NCI-H1694 treated with DMSO at 0.1 percent for 48 hours (cell line): ENCODE measurements around the gene KCNMB2.
"Not testable (repeated sequence)": the region's sequence is repeated elsewhere in the genome, so short reads cannot be mapped to it uniquely, and the experiment has no call there.

Experiments used
- DNase-seq: peaks from one replicate; lab custom pipeline; 2025; lab: John Stamatoyannopoulos, UW

The KCNMB2 gene

GRCh38 chr3:178519701-178520100 lies 16.5 kb upstream of the KCNMB2 start:
- no peak for DNase-seq

DNA sequence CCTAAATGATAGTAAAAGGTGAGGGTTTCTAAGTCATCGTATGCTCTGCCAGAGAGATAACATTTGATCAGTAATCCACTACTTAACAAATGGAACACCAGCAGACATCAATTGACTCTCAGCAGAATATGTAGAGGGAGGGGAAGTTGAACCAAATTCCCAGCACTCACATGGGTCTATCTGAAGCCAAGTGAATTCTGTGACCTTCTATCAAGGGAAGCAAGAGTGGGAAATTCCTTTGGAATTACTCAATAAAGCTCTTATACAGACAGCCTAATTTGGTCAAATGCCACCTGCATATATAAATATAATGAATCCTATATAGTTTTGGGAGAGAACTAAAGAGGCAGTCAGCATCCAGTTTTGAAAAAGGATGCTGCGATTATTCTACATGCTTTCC lies 15.8 kb upstream of the KCNMB2 start:
- DNase-seq = no peak

DNA sequence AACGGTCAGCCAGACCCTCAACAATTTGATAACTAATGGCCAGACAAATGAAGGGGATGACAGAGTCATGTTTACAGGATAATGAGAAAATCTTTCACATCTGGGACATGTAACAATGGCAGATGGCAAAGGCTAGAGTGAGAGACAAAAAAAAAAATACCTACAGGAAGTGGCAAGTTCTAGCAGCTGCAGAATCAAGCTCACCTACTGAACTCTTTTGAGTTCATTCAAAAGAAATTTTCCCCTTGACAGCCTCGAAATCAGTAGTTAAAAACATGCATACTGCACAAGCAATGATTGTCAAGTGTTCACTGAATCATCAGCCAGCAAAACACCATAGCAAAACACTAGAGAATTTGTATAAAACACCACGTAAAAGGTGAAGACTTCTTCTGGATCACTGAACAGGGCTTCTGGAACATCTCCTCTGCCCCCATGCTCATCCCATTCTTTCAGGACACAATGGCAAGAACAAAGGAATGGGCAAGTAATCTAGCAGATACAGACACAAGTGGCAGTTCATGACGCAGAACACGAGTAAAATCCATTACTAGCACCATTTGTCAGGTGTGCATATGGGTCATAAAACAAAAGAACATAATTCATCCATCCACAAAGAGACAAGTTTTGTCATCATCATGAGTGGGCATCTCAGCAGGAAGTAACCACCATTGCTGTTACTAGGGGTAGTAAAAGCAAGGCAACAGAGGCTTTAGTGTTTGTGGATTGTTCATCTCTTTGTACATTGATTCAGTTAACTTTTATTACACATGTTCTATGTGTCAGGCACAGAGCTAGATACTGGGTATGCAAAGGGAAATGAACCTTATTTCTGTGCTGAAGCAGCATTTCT lies 13.8 kb upstream of the KCNMB2 start:
- no peak for DNase-seq

DNA sequence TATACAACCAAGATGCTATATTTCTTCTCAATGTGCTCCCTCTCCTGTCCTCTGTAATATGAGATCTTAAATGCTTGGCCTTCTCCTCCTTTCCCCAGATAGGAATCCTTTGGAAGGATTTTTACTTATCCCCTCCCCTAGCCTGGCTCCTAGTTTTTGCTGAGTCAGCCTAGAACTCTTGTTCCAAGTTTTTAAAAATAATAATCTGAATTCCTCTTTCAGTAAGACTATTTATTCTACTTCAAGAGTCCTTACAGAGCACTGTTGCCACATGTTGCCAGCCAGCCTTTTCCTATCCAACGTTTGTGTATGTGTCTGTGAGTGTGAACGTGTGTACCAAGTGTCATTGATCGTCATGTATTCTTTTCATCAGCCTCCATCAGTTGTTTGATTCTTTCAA lies 11.0 kb upstream of the KCNMB2 start:
- no peak for DNase-seq

DNA sequence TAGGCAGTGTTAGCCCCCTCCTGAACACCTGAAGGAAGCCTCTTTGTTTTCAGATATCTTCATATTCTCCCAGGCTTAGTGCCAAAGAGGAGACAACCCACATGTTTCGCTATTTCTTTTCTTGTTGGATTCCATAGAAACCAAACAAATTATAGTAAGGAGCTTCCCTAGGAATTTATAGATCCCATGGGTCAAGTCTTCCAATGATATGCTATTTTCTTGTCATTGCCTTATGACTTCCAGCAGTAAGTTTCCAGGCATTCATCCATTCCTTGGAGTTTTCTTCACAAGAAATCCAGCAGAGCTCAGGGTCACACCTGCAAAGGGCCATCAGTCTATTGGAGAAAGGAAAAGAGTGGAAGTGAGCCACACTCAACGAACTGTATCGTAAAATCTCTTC lies 9.9 kb upstream of the KCNMB2 start:
- DNase-seq = no peak

GRCh38 chr3:178527981-178528380 lies 8.3 kb upstream of the KCNMB2 start:
- no peak for DNase-seq

- DNase-seq = no peak
Observed at GRCh38 chr3:178529606-178530225, 6.5 kb upstream of the KCNMB2 start.

GRCh38 chr3:178532476-178532875 lies 3.8 kb upstream of the KCNMB2 start:
- DNase-seq = no peak

DNA sequence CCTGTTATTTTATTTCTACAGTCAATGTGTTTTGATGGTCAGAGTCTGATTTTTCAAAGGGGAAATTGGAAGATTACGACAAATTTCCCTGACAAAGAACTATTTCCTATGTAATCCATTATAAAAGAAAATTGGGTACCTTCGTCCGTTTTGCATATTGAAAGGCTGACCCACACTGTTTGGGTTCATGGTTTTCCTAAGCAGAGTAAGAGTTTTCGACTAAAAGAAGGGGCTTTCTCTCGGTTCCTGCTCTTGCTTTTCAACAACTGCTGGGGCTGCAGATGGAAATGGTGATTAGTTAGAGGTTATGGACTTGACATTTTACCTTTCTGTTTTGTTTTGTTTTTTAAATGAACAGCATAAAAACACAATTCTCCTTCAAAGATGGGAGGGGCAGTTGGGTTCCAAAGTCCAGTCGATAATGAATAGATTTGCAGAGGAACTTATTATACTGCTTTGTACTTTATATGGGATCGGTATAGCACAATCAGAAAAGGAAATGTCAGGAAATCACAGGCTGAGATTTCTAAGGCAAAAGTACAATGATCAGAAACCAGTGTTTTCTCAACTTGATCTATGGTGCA lies 978 bp downstream of the KCNMB2 start:
- DNase-seq = peak; percentile 17

- no peak for DNase-seq
Observed at GRCh38 chr3:178538056-178538455, 1.8 kb downstream of the KCNMB2 start.

DNA sequence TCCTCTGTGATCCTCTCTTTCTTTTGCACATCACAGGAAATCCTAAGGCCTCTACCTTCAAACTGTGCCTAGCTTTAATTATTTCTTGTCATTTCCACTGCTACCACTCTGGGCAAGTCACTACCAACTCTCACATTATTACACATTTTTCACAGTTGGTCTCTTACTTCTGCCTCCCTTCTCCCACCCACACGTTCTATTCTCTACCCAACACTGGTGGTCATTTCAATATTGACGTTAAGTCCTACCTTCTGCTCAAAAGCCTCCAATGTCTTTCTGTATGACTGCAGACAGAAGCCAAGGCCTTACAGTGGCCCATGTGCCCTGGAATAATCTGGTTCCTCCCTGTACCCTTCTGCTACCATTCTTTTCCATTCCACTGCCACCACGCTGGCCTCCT lies 3.9 kb downstream of the KCNMB2 start:
- no peak for DNase-seq

DNA sequence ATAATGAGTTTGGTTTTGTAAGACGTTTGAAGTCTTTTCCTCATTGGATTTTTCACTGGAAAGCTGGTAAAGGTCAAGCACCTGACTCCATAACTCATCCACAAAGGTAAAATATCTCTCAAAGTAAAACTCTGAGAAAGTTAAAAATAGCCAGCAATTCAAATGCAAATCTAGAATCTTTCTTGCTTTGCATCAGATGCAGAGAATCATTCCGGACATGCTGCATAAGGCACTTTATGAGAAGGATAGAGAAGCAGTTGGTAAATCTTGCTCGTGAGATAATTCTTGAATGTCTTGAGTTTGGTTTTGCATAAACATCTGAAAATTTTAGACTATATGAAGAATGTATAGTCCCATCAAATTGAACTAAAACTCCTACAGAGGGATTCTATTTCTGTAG lies 9.1 kb downstream of the KCNMB2 start:
- DNase-seq = no peak

DNA sequence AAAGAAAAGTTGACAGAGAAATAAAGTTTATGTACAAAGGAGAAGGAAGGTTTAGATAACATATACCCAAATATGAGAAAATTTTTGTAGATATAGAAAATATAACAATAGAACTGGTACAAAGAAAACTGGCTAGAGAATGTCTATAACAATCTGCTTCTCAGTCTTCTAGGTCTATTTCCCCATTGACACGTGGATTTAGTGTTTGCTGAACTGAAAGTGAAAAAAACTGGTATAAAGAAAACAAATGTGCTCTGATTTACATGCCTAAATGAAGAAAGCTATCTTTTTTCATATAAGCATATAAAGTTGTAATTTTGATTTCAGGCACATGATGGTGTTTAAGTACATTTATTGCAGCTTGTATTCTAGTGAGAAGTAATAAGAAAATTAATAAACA lies 9.8 kb downstream of the KCNMB2 start:
- DNase-seq = no peak

DNA sequence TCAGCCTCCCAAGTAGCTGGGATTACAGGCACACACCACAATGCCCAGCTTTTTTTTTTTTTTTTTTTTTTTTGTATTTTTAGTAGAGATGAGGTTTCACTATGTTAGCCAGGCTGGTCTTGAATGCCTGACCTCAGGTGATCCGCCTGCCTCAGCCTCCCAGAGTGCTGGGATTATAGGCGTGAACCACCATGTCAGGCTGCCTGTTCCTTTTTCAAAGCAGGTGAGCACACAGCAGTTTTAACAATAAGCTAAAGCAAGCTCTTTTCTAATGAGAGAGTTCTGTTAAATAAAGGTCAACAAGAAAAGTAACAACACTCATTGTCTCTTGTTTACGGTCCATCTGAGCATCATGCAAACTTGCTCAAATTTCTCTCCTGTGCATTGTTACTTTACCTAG lies 13.2 kb downstream of the KCNMB2 start:
- DNase-seq = not testable (repeated sequence)

DNA sequence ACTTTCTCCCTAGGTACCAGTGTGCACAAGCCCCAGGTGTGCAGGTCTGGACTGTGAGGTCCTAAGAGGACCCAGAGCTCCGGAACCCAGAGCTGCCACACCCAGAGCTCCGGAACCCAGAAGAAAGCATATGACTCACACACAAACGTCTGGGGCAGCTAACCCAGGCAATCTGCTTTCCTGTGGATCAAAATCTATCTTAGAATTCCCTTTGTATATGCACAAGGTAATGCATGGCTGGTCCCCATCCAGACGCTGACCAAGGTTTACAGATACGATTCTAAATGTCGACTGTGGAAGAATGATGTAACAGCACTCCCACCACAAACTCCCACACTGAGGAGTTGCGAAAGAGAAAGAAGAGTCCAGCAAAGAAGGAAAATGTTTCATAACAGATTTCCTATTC lies 15.7 kb downstream of the KCNMB2 start:
- no peak for DNase-seq

DNA sequence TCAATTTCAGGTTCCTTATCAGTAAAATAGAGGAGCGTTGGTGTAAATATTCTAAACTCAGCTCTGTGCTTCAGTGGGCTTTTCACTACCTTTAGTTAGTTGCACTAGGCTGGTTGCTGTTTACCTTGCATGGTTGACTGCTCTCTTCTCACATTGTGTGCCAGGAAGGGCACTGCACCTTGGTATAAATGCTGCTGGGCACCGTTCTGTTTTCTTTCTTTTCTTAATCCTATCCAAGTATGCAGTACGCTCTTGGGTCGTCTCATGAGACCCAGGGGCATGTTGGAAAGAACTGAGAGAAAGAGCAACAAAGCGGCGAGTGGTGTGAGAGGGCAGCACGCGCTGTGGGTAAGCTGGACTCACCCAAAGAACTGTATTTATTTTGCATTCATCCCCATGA lies 22.4 kb downstream of the KCNMB2 start:
- DNase-seq = peak; percentile 22

DNA sequence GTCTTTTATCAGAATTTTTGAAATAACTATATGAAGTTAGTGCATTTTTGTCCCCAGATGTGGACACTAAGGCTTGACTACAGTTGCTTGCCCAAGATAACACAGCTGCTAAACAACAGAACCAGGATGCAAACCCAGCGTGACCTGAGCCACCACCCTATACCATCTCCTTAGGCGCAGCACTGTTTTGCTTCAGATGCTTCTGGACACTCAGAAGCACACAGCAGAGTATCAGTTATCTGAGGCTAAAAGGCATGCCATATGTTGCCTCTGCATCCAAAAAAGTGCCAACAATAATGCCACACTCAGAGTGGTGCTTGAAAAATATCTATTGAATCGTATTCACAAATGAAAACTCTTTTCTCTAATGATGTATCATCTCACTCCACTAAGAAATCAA lies 24.5 kb downstream of the KCNMB2 start:
- no peak for DNase-seq

DNA sequence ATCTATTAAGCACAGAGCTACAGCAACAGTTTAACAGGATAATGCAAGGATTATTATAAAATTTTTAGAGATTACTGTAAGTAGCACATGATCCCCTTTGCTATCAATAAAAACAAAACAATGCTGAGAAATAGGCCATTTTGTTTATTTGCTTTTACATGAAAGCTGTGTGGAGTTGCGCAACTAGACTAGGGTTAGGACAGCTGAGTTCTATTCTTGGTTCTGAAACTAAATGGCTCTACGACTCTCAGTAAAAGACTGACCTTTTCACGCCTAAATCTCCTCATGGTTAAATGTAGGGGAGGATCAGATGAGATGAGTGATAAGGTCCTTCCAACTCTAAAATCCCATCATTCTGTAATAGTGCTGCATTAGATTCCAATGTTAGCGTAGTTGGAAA lies 25.0 kb downstream of the KCNMB2 start:
- no peak for DNase-seq

- DNase-seq = no peak
Observed at GRCh38 chr3:178562143-178562946, 26.1 kb downstream of the KCNMB2 start.

DNA sequence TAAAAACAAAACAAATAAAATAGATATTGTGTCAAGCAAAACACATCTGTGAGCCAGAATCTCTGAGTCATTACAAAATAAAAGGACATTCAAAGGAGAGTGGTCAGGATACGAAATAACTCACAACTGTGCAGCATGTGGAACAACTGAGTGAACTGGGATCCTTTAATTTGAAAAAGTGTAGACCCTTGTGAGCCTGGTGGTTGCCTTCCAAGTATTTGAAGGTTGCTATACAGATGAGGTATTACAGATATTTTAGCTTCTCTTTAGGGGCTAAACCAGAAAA lies 26.7 kb downstream of the KCNMB2 start:
- no peak for DNase-seq

GRCh38 chr3:178567611-178568010 lies 31.4 kb downstream of the KCNMB2 start:
- no peak for DNase-seq

DNA sequence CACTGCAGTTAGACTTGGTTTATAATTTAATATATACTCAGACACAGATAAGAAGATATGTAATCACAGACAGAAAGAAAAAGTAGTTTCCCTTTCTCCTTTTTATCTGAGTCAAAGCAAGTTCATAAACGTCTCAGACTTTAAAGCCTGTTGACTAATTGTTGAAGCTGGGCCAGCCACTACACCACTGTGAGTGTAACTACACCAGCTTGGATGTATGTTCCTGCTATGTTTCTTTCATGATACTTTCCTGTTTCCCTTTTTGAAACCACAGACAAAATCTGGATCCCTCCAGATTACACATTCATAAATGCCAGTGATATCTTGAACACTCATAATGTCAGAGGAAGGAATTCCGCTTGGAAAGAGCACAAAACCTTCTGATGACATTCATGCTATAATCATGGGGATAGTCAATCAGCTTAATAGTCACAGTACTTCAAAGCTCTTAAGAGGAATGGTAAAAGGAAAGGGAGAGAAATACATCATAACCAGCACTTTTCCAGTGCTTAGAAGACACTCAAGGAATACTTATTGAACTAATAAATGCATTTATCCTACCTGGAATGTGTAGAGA lies 32.0 kb downstream of the KCNMB2 start:
- DNase-seq = no peak
